Measurements from ENCODE around the gene IL20.

The IL20 gene

DNA sequence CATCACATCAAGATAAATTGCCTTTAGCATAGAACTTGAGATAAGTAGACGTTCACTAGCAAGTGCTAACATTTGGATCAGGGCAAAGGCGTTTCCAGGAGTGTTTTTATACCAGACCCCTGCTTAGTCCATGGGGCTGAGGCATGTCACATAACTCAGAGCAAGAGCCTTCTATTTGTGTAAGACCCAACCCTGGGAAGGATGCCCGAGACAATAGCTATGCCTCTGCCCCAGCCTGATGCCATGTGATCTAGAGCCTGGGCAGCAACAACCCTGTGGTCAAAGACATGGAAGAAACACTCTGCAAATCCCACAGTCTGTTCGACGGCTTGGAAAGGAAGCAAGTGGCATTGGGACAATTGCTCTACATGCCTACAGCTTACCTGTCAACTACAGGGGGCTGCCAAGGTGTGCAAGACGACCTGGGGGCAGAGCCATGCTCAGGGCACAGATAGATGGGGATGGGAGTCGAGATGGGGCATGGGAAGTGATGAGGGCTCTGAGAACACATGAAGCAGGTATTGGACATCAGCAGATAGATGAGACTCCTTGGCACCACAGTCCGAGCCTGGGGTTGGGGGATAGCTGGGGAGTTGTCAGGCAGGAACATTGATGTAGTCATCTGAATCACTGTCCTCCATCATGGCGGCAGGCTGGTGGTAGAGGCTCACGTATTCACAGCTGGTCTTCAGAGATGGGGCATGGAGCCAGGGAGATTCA, 39.2 kb downstream of the IL20 start:
- no peak for DNase-seq (ENCODE audit: low spot score)

DNA sequence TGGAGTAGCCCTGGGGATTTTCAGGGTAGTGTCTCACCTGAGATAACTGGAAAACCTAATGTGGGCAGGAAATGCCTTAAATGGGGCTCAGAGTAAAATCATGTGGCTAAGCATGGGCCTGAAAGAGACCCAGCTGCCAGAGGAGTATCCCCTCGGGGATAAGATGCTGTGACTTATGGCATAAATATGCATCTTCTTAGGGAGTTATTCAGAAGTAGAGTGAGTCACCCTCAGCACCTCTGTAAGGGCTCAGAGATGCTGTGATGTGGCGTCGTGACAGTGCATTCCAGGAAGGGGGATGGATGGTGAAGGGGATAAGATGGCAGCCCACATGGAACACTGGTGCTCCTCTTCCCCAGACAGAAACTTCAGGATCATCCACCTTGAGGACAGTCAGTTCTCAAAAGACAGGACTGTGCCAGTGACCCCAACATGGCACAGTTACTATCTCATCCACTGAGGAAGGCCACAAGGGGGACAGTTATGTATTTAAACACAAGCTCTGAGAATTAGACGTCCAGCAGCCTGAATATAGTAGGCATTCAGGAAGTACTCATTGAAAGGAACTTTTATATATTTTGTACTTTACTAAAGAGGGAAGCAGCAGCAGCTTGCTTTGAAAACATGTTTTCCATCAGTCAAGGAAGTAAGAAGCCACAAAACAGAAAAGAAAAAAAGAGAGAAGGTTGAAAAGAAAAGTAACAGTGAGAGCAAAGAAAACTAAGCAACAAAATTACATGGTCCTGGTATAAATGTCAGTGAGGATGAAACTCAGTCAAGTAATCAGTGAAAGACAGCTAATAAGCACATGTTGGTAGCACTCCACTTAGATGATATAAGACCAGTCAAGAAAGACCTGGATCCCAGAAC, 40.1 kb downstream of the IL20 start:
- no peak for DNase-seq (ENCODE audit: low spot score)

DNA sequence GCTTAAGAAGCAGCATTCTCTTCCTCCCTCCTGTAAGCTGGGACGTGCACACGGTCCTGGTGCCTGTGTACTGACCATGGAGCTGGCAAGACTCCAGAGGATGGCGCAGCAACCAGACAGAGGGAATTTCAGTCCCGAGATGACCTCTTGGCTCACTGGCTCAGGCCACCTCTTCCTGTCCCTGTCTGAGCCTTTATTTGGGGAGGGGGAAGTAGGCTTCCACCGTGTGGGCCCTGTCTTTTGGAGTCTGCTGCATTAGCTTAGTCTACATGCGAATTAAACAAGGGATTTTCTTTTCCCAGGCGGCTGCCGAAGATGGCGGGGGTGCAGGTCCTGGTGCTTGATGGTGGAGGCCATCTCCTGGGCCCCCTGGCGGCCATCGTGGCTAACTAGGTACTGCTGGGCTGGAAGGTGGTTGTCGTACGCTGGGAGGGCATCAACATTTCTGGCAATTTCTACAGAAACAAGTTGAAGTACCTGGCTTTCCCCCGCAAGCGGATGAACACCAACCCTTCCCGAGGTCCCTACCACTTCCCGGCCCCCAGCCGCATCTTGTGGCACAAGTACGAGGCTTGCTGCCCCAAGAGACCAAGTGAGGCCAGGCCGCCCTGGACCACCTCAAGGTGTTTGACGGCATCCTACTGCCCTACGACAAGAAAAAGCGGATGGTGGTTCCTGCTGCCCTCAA, 42.0 kb downstream of the IL20 start:
- no peak for DNase-seq (ENCODE audit: low spot score)

DNA sequence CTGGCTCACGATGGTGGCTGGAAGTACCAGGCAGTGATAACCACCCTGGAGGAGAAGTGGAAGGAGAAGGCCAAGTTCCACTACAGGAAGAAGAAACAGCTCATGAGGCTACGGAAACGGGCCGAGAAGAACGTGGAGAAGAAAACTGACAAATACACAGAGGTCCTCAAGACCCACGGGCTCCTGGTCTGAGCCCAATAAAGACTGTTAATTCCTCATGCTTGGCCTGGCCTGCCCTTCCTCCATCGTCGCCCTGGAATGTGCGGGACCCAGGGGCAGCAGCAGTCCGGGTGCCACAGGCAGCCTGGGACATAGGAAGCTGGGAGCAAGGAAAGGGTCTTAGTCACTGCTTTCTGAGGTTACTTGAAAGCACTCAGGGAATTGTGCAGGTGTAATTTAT, 42.6 kb downstream of the IL20 start:
- DNase-seq (ENCODE audit: low spot score) = no peak

DNA sequence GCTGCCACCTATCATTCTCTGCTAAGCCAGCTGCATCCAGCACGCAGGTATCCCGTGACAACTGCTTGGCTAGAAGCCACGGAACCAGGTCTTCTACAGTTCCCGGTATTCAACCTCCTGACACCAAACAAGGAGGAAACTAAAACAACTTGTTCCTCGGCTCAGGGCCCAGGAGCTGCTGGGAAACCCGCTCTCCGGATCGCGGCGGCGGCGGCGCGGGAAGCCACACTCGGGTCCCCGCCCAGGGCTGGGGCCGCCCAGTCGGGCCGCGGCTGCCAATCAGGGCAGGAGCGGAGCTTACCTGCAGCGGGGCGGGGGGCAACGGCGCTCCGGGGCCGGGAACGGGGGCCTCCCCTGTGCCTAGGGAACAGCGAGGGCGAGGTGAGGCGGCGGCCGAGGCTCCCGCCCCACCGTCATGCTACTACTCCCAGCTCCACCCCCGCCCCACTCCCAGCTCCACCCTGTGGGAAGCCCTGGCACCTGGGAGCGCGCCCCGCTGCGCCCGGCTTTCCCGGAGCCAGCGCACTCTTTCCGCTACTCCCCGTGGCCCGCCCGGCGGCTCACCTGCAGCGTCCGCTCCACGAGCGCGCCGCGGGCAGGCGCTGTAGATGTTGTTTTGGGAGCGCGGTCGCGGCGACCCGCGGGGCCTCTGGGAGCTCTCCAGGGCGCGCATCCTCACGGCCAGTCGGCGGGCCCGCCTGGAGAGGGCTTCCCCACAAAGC, 43.9 kb downstream of the IL20 start:
- DNase-seq (ENCODE audit: low spot score) = no peak

DNA sequence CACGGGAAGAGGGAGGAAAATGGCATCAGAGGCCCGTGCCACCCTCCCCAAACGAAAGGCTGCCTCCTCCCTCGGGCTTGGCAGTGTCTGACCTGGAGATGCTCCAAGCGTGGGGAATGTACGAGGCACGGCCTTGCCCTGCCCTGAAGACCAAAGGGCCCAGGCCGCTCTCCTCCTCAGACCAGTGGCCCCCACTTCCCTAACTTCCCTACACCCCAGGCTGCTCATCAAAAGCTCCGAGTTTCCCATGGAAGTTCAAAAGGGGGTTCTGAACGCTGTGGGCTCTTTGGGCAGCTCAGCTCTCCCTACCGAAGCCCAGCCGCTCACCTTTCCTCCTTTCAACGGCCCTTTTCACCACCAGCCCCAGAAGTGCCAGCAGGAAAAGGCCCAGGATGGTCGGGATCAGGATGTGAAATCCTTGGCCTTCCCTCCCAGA, 44.5 kb downstream of the IL20 start:
- DNase-seq (ENCODE audit: low spot score) = no peak

DNA sequence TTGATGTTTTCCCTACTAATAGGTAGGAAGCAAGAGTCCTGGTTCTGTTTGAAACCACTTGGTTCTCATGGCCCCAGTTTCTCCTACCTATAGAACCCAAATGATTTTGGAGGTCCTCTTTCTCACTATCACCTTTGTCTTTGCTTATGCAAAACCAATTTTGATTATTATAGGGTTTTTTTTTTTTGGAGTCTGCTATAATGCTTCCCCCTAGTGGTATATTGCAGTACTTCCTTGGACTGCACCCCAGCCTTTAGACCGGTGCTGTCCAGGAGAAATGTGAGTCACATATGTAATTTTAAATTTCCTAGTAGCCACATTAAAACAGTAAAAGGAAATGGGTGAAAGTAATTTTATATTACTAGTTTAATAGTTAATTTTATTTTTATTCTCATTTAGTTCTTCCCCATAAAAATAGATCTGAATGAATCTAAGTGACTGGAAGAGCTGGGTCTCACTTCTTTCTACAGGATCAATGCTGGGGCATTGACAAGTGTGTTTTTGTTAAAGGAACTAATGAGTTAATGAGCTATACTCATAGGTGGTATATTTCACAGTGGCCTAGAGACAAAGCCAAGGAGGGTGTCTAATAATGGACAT, 45.7 kb downstream of the IL20 start:
- DNase-seq (ENCODE audit: low spot score) = peak; percentile 45

DNA sequence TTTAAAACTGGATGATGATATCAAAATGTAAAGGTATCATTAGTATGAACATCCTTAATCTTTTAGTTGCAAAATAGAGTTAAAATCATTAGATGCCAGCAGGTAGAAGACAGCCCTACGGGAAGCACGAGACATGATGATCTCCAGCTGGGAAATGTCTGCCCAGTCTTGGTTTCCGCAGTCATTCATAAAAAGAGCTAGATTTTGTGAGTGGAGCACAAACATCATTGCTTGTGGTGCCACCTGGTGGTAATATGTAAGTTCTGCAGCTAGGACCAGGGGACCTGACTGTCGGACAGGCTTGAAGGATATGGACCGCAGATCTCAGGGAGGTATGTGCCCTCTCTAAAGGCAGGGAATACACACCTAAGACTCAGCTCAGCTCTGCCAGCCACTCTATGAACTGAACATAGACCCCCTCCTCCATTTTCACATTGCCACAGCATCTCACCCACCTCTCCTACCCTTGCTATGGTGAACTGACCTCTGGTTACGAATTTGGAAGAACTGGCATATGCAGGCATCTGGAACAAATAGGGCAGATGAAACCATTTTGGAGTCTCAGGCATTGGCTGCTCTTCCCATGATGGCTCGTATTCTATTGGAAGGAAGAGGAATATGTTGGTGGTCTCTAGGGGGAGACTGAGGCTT, 47.1 kb downstream of the IL20 start:
- peak; percentile 90 for DNase-seq (ENCODE audit: low spot score)

DNA sequence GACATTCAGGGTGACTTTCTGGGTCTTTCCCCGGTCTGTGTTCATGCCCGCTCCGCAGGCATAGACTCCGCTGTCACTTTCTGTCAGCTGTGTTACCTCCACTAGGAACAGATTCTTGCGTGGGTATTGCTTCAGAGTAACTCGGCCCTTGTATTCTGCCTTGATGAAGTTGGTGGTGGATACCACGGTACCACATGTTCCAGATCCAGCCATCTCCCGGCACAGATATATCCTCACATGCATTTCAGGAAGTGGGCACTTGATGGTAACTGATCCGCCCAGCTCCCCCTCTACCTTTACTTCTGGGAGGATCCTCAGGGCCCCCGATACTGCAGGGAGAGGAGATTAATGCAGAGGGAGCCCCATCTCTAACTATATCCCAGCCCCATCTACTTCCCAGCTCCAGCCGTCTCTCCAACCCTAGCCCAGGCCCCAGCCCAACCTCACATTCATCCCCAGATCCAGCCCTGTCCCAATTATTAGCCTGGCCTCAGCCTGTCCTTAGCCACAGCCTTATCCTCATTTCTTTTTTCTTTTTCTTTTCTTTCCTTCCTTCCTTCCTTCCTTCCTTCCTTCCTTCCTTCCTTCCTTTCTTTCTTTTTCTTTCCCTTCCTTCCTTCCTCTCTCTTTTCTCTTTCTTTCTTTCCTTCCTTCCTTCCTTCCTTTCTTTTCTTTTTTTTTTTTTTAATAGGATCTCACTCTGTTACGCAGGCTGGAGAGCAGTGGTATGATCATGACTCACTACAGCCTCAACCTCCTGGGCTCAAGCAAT, 48.5 kb downstream of the IL20 start:
- no peak for DNase-seq (ENCODE audit: low spot score)

DNA sequence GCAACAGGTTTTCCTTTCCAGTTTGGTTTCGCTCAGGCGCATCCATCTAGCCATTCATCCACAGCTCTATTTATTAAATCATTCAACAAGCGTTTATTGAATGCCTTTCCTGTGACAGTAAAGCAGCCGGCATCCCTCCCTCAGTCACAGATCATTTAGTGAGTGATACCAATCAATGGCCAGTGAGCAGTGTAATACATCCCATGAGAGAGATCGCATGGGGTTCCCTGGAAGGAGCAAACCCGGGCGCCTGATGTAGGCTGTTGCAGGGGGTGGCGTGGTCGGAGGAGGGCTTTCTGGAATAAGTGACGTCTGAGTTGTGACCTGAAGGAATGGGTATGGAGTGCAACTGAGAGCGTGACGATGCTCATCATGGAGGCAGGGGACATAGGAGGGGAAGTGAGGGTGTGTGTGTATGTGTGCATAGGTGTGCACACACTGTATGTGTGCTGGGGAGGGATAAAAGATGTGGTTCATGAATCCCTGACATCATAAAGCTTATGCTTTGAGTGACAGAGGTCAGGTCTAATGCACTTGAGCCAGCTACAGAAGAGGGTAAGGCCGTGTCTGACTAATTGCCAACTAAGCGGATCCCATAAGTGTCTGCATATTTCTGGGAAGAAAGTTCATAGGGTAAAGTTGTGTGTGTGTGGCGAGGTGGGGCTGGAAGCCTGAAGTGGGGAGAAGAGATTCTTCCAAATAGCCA, 49.8 kb downstream of the IL20 start:
- no peak for DNase-seq (ENCODE audit: low spot score)

DNA sequence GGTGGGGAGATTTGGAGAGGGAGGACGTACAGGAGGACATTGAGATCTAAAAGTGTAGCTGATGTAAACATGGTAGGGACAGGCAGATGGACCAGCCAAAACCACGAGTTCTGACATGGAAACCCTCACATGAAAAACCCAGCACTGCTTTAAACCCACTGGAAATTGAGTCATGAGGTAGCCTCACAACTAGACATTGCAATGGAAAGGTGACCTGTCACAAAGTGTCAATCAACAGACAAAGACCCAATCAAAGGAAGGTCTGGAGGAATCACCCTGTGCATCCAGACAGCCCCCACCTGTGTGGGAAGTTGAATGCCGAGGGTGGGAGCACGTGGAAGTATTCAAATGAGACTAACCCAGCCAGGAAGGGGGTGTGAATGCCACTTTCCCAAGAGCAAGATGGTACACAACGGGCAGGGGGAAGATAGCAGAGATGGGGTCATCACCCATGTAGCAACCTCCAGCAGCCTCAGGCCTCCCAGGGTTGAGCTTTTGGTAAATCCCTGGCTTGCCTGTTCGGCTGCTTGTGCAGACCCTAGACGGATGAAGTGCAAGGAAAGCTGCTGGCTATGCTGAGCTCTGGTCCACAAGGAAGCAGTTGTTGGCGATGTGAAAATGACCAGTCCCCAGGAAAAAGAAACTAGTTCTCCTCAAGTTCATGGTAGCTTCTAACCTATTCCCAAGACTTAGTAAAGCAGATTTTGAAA, 50.7 kb downstream of the IL20 start:
- DNase-seq (ENCODE audit: low spot score) = no peak

DNA sequence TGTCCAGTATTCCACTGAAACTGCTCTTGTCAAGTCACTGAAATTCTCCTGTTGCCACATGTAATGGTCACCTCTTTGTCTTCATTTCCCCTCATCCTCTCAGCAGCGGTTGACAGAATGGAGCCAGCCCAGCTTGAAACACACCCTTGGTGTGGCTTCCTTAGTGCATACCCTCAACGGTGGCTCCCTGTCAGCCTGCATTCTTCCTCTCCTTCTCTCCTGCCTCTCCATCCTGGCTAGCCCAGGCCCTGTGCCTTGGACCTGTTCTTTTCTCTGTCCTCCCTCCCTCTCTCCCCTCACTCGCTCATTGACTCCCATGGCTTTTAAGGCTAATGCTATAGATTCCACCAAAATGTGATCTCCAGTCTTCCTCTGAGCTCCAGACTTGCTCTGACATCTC, 52.7 kb downstream of the IL20 start:
- DNase-seq (ENCODE audit: low spot score) = no peak

All from cerebellar cortex (tissue), 1 donor.